ENCODE measurements around the gene SPATA12.
"Not testable (repeated sequence)": the region's sequence is repeated elsewhere in the genome, so short reads cannot be mapped to it uniquely, and the experiment has no call there.

Gene SPATA12

GRCh38 chr3:57078635-57079473 is 18.4 kb downstream of the SPATA12 start:
- DNase-seq (ENCODE audit: extremely low spot score, insufficient read length, low read depth) (no peak), FAIRE-seq (no peak)

- FAIRE-seq (no peak), DNase-seq (ENCODE audit: extremely low spot score, insufficient read length, low read depth) (no peak)
These were observed 19.0 kb downstream of the SPATA12 start for GRCh38 chr3:57079474-57079831.

- DNase-seq (ENCODE audit: extremely low spot score, insufficient read length, low read depth) (no peak), FAIRE-seq (no peak)
These were observed 19.7 kb downstream of the SPATA12 start for GRCh38 chr3:57080171-57080570.

- no peak for DNase-seq (ENCODE audit: extremely low spot score, insufficient read length, low read depth)
- no peak for FAIRE-seq
These were observed 20.7 kb downstream of the SPATA12 start for GRCh38 chr3:57081173-57081572.

GRCh38 chr3:57082481-57082880 is 22.0 kb downstream of the SPATA12 start:
- DNase-seq (ENCODE audit: extremely low spot score, insufficient read length, low read depth) (no peak), FAIRE-seq (no peak)

- not testable (repeated sequence) for DNase-seq (ENCODE audit: extremely low spot score, insufficient read length, low read depth); FAIRE-seq
These were observed 23.0 kb downstream of the SPATA12 start for GRCh38 chr3:57083266-57083995.

GRCh38 chr3:57085211-57085610 is 24.7 kb downstream of the SPATA12 start:
- no peak for FAIRE-seq
- DNase-seq (ENCODE audit: extremely low spot score, insufficient read length, low read depth) = no peak

- DNase-seq (ENCODE audit: extremely low spot score, insufficient read length, low read depth) (no peak), FAIRE-seq (no peak)
These were observed 25.7 kb downstream of the SPATA12 start for GRCh38 chr3:57086201-57086600.

GRCh38 chr3:57087361-57088092 is 27.1 kb downstream of the SPATA12 start:
- DNase-seq (ENCODE audit: extremely low spot score, insufficient read length, low read depth) (no peak), FAIRE-seq (no peak)

- FAIRE-seq = no peak
These were observed 28.0 kb downstream of the SPATA12 start for GRCh38 chr3:57088503-57088902.

GRCh38 chr3:57089043-57089442 is 28.6 kb downstream of the SPATA12 start:
- DNase-seq (ENCODE audit: extremely low spot score, insufficient read length, low read depth) = no peak
- FAIRE-seq = no peak

More at GRCh38 chr3:57088503-57088902, 28.0 kb downstream of the SPATA12 start:
- DNase-seq (ENCODE audit: extremely low spot score, insufficient read length, low read depth) = no peak

- FAIRE-seq (no peak), DNase-seq (ENCODE audit: extremely low spot score, insufficient read length, low read depth) (no peak)
These were observed 31.2 kb downstream of the SPATA12 start for GRCh38 chr3:57091521-57092273.

GRCh38 chr3:57093489-57093888 is 33.0 kb downstream of the SPATA12 start:
- DNase-seq (ENCODE audit: extremely low spot score, insufficient read length, low read depth) (no peak), FAIRE-seq (no peak)

GRCh38 chr3:57093971-57094535 is 33.6 kb downstream of the SPATA12 start:
- no peak for DNase-seq (ENCODE audit: extremely low spot score, insufficient read length, low read depth)
- no peak for FAIRE-seq

GRCh38 chr3:57094575-57094974 is 34.1 kb downstream of the SPATA12 start:
- FAIRE-seq (no peak), DNase-seq (ENCODE audit: extremely low spot score, insufficient read length, low read depth) (no peak)

- no peak for FAIRE-seq
- no peak for DNase-seq (ENCODE audit: extremely low spot score, insufficient read length, low read depth)
These were observed 34.9 kb downstream of the SPATA12 start for GRCh38 chr3:57095363-57095762.

GRCh38 chr3:57097536-57097935 is 37.1 kb downstream of the SPATA12 start:
- no peak for FAIRE-seq
- DNase-seq (ENCODE audit: extremely low spot score, insufficient read length, low read depth) = no peak

- FAIRE-seq = no peak
These were observed 38.2 kb downstream of the SPATA12 start for GRCh38 chr3:57098418-57099310.

More at GRCh38 chr3:57098418-57099310, 38.2 kb downstream of the SPATA12 start:
- no peak for DNase-seq (ENCODE audit: extremely low spot score, insufficient read length, low read depth)
